GM12865 (cell line): ENCODE results near the gene FBN1.

Source experiments
- DNase-seq: peaks from one replicate; pipeline ENCODE4 v3.0.0; 2010; ENCODE audit warnings: low read depth
- H3K4me3 ChIP-seq: 2 replicates; pipeline ENCODE4 v1.5.1; 2011; ENCODE audit warnings: mild to moderate bottlenecking, low read depth, low read length, control low read depth
- TF ChIP-seq, protein P1 (sequence below): IDR thresholded peaks from 2 replicates; pipeline ENCODE4 v1.5.1; 2011; ENCODE audit warnings: low read length, control low read depth, low read depth, inconsistent platforms; ENCODE audit not compliant: insufficient read depth; ENCODE audit errors: missing control alignments

The FBN1 gene

DNA sequence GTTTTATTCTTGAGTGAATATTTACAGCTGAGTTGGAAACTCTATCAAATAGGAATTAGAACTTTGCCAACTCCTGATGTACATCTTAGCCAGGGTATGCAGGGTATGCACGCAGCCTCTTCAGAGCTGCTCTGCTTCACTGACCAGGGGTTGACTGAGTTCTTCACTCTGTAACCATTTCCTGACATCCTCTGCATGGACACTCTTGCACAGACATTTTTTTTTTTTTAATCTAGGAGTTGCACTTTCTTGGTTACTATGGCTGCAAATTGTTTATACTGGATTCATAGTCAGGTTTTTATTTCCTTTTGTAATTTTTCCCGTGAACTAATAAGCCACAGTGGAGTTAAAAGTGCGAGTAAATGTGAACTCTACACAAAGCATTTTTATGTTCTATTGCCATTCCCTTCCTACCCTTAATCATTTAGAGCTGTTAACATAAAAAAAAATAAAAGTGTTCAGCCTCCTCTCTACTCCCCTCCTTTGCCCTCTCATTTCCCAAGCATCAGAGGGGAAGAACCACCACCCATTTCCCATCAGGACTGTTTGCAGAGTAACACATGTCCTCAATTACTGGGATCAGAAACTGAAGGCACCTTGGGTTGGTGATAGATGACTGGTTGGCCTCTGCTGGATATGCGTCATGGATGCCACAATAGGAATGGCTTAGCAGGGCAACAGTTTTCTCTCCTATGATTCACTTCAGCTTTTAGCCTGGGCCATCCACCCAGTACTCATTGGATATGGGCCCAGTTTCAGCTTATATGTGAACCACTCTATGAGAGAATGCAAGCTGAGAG, 260.3 kb downstream of the FBN1 start:
- TF ChIP-seq, protein P1, sequence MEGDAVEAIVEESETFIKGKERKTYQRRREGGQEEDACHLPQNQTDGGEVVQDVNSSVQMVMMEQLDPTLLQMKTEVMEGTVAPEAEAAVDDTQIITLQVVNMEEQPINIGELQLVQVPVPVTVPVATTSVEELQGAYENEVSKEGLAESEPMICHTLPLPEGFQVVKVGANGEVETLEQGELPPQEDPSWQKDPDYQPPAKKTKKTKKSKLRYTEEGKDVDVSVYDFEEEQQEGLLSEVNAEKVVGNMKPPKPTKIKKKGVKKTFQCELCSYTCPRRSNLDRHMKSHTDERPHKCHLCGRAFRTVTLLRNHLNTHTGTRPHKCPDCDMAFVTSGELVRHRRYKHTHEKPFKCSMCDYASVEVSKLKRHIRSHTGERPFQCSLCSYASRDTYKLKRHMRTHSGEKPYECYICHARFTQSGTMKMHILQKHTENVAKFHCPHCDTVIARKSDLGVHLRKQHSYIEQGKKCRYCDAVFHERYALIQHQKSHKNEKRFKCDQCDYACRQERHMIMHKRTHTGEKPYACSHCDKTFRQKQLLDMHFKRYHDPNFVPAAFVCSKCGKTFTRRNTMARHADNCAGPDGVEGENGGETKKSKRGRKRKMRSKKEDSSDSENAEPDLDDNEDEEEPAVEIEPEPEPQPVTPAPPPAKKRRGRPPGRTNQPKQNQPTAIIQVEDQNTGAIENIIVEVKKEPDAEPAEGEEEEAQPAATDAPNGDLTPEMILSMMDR: no peak
- no peak for DNase-seq
- no peak overlapping the region for H3K4me3 ChIP-seq

DNA sequence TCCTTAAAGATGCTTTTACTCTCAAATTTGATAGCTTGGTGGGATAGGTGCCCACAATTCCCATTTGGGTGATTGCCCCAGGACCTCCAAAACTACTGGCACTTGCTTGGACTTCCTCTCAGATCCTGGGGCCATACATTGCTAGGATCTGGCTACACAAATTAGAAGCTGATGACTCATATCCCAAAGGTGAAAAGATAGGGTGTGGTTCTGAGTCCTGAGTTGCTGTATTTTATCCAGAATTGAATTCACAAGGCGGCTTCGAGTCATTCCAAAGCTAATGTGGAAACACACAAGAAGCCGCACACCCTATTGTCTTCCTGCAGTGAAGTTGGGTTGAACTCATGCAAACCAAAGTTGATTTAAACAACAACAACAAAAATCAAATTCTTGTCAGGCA, 260.9 kb downstream of the FBN1 start:
- no peak overlapping the region for H3K4me3 ChIP-seq
- DNase-seq: no peak
- TF ChIP-seq, protein P1: no peak

DNA sequence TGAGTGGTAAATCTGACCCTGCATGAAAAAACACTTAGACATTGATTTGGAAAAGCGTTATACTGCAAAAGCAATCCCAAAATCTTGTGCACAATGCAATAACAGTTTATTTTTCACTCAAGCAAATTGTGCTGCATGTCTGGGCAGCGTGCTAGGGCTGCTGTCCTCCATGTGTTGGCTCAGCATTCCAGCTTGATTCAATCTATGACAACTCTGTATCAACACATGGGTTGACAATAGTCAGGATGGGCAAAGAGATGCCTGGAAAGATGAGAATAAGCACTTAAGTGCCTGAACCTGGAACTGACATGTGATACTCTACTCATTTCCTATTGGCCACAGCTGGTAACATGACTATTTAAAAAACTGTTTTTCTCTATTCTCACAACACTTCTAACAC, 262.5 kb downstream of the FBN1 start:
- DNase-seq: no peak
- no peak overlapping the region for H3K4me3 ChIP-seq
- TF ChIP-seq, protein P1: no peak

DNA sequence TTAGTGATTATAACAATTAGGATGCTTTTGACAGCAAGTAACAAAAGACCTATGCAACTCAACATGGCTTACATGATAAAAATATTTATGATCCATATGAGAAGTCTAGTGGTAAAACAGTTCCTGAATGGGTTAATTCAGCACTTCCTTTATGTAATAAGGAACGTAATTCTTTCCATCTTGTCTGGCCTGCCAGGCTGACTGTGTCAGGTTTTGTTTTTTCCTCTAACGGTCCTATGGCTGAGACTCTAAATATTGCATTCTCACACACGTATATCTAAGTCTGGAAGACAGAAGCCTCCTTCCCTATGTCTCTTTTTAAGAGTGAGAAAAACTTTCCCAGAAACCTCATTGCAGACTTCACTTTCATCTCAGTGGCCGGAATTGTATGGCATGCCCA, 263.6 kb downstream of the FBN1 start:
- TF ChIP-seq, protein P1: no peak
- H3K4me3 ChIP-seq: no peak overlapping the region
- DNase-seq: no peak

DNA sequence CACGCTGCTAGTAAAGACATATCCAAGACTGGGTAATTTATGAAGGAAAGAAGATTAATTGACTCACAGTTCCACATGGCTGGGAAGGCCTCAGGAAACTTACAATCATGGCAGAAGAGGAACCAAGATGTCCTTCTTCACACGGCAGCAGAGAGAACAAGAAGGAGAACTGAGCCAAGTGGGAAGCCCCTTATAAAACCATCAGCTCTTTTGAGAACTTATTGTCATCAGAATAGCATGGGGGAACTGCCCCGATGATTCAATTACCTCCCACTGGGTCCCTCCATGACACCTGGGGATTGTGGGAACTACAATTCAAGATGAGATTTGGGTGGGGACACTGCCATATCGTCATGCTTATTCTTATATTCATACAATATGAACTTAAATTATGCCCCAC, 265.3 kb downstream of the FBN1 start:
- DNase-seq: peak; percentile 48
- no peak overlapping the region for H3K4me3 ChIP-seq
- TF ChIP-seq, protein P1: no peak

DNA sequence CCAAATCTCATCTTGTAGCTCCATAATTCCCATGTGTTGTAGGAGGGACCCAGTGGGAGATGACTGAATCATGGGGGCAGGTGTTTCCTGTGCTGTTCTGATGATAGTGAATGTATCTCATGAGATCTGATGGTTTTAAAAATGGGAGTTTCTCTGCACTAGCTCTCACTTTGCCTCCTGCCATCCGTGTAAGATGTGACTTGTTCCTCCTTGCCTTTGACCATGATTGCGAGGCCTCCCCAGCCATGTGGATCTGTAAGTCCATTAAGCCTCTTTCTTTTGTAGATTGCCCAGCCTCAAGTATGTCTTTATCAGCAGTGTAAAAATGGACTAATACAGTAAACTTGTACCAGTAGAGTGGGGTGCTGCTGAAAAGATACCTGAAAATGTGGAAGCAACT, 269.7 kb downstream of the FBN1 start:
- TF ChIP-seq, protein P1: no peak
- no peak overlapping the region for H3K4me3 ChIP-seq
- no peak for DNase-seq

DNA sequence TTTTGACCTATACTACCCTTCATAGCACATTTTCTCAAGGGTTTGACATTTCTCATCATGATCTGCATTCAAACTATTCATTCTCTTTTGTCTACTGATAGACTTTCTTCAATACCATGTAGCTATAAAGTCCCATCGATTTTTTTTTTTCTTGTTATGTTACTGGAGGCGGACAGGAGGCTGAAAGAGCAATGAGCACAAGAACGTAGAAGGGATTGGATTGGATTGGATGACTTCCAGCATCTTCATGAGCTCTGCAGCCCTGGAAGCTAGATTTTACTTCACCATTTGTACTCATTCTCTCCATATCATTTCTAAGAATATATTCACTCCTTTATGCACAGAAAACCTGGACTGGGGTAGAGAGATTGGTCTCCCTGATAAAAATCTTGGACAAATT, 271.0 kb downstream of the FBN1 start:
- H3K4me3 ChIP-seq: no peak overlapping the region
- TF ChIP-seq, protein P1: no peak
- DNase-seq: no peak
